GM18505 (cell line): ENCODE data around the gene EPHB1.

Experiments used
- ATAC-seq: cut with Tn5 transposase; IDR thresholded peaks from one replicate; pipeline ENCODE4 v1.9.1; 2021; ENCODE audit not compliant: unreplicated experiment
- POLR2A ChIP-seq: IDR thresholded peaks from 4 replicates; pipeline ENCODE4 v1.6.1; 2011; ENCODE audit warnings: borderline replicate concordance; ENCODE audit not compliant: insufficient read depth, insufficient read length; ENCODE audit errors: extremely low read depth

EPHB1 gene

DNA sequence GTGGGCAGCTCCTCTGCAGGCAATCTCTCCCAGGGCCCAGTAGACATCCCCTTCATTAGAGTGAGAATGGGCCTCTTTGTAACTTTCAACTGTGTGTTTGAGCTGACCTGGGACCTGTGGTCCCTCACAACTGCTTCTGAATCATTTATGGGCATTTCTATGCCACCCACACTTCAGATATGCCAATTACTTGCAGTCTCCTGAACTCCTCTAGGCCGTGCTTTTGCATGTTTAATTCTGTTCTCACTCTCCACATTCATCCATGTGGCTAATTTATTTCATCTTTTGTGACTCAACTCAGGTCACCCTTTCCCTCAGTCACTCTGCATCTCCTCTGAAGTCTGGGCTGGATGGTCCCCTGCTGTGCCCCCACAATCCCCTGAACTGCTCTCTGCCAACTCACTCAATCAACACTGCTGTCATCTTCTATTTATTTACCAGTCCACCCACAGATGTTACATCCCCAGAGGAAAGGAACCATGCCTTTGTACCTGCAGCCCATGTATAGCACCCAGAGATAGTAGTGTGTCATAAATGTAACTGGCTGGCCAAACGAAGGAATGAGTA lies 364.7 kb downstream of the EPHB1 start:
- ATAC-seq: no peak
- TF ChIP-seq POLR2A: no peak

DNA sequence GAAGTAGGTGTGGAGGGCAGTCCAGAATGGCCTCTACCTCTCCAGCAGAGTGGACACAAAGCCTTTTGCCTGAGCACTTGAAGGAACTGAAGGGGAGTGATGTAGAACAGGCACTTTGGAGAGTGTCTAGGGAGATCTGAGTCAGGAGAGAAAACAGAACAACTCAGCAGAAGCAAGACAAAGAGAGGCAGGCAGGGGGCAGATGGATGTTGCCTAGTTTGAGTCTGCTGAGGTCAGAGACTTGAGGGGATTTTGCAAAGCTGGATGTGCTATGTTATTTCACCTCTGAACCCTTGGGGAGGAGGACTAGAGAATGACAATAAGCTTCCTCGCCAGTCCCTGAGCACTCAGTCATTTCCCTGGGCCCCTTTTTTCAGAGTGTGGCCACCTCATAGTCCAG lies 366.4 kb downstream of the EPHB1 start:
- no peak for ATAC-seq
- no peak for TF ChIP-seq POLR2A

DNA sequence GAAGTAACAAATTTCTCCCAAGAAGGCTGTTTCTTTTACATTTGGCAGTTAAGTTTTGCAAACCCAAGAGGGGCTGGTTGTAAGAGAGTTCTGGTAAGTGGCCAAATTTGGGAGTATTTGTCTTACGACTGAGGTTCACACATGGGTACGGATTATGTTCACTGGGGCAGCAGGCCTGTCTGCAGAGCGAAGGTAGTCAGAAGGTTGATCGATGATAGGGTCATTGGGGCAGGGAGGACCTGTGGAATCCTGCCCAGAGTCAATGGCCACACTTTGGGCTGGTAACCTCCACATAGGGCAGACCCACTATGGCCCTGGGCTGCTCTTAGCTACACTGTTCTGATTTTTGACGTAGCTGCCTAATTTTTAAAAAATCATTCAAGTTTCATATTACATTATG lies 368.6 kb downstream of the EPHB1 start:
- TF ChIP-seq POLR2A: no peak

DNA sequence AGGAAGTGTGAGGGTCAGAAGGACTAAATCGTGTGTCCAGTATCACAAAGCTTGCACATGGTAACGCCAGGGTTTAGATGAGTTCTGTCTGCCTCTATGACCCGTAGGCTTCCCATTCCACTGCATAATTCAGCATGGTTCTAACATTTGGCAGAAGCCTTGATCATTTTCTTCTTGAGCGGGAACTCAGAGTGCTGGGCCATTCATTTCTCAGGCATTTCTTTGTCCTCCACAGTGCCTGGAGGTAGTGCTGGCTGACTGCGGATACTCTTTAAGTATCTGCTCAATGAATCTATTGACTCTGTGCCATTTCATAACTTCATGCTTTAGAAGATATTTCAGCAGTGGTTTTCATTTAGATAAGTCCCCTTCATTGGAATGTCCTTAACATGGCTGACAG lies 370.2 kb downstream of the EPHB1 start:
- no peak for ATAC-seq

More for the DNA sequence above, 368.6 kb downstream of the EPHB1 start:
- ATAC-seq: no peak

DNA sequence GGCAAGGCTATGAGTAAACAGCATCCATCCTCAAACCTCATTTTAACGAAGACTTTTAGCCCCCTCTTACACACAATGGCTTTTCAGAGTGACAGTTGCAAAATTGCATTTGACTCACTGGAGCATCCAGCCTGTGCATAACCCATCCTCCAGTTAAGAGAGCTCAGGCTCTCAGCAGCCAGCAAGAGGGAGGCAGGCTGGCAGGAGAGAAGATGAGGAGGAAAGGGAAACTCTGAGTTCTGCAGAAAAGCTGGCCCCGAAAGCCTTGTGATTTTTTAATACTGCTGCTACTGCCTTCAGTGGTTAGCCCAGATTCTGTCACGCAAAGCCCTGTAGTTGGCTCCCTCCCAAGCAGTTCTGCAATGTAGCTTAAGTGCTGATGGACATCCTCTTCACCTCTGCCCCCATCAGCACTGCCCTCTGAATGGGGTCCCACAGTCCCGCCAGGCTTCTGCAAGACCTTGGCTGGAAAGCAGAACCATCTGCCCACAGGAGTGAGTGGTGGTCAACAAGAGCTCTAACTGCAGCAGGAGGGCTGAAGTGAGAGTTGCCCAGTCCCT lies 371.3 kb downstream of the EPHB1 start:
- ATAC-seq: no peak
- TF ChIP-seq POLR2A: no peak

More for the DNA sequence above, 370.2 kb downstream of the EPHB1 start:
- TF ChIP-seq POLR2A: no peak

DNA sequence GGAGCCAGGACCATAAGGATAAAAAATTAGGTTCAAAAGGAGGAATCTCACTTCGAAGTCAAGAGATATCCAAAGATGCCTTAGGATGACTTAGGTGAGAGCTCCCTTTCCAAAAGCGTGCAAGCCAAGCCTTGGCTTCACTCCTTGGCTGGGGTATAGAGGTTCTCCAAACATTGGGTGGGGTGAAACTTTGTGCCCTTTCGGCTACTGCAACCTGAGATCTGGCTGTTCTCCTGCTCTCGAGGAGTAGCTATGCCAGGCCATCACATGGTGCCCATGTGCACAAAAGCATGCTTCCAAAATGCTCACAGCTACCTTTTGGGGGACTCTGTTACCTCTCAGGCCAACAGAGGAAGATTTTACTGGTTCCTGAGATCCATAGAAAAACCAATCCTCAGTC lies 373.8 kb downstream of the EPHB1 start:
- no peak for ATAC-seq
- TF ChIP-seq POLR2A: no peak

DNA sequence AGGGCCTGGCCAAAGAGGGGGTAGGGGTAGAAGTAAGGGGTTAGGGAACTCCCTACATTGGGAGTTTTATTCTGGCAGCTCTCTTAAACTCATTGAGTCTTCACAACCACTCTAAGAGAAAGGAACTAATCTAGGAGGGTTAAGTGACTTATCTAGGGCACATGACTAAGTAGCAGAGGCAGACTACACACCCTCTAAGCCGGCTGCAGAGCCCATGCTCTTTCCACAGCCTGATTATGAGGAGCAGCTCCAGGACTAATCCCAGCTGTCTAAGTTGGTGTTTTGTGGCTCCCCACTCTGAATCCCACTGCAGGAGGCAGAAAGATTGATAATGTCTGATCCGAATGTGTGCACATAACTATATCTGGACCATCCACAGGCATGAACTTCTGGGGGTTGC lies 374.6 kb downstream of the EPHB1 start:
- ATAC-seq: no peak
- TF ChIP-seq POLR2A: no peak

DNA sequence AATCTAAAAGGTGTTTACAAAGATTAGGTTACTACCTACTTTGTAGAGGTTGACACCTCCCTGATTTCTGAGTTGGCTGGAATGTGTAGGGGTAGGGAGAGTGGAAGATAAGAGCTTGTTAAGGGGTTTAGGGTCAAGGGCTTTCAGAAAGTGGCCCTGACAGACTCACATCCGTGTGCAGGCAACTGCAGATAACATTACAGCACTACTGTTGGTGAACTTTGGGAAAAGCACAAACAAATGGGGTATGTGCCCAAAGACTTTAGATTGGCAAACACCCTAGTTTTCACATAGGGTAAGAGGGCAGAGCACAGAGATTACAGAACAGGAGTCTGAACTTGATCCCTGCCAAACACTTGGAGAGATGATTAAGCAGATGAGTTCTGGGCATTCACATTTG lies 375.7 kb downstream of the EPHB1 start:
- ATAC-seq: no peak
- TF ChIP-seq POLR2A: no peak

DNA sequence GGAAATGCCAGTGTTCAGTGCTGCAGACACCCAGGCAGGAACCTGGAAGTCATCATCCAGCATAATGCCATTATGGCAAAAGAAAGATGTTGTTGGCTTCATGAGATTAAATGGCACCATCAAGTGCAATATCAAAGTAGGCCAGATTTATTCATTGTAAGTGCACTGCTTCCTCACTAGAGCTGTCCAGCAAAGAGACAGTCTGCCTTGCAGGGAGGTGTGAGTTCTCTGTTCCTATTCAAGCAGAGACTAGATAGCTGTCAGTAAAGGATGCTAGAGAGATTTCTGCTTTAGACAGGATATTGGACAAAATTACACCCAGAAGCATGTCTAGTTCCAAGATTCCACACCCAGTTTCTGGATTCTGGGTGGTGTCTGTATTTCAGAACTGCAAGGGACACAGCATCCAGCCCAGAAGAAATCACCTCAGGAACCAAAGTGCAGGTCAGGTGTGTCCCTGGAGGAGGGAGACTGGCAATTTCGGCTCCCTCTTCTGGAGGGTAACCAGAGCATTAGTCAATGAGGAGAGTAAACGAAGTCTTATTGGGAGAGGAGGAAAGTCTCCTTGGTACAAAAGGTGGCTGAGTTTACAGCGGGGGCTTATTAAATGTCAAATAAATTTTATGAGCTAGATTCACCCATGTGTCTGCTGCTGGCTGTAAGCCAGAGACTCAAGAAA lies 377.3 kb downstream of the EPHB1 start:
- no peak for ATAC-seq
- TF ChIP-seq POLR2A: no peak

DNA sequence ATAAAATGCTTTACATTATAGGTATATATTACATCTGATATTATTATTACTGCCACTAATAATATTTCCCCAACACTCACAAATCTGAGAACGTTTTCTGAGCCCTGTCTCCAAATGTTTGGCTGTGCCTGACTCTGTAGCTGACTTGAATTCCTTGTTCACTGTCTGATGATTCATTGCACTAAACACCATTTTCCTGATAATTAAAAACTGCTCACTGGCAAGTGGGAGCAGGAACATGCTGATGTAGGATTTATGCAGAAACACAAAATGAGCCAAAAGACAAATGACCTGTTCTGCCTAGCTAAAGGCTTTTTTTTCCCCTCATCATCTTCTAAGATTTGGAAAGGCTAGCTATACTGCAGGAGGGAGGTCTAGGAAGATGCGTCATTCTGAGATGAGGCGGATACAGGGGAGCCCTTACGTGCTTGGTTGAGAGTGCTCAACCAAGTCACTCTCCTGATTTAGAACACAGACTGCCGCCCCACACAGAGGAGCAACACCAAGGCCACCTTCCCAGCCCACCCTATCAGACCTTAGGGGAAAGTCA lies 380.7 kb downstream of the EPHB1 start:
- TF ChIP-seq POLR2A: no peak
- no peak for ATAC-seq

DNA sequence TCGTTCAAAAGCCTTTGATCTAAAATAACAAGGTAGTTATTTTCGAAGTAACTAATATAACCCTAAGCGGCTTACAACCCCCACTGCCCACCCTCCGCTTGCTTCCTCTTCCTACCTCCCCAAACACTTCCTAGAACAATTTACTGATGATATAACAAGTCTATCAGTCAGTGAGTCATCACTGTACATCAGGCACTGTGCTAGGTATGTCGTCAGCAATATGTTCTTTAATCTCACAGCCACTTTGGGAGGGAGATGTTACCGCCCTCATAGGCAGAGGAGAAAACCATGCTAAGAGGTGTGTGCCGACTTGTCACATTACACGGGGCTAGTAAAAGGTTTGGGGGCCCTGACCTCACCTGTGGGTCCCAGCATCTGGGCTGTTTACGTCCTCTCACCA lies 381.8 kb downstream of the EPHB1 start:
- ATAC-seq: no peak

DNA sequence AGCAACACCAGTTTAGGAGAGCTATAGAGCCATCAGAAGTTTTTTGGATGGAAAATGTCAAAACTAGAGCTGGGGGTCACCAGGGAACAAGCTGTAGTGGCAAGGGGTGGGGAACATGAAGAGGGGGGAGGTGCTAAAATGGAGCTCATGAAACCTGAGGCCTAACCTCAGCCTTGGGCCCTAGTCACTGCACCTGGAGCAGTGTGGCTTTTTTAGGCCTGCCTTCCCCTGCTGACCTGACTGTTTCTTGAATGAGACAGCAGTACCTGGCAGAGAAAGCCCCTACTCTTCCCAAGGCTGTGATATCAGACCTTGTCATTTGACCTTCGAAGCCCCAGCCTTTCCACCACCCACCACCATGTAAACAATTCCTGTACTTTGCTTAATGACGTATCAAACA lies 383.5 kb downstream of the EPHB1 start:
- ATAC-seq: no peak
- no peak for TF ChIP-seq POLR2A

More for the DNA sequence above, 381.8 kb downstream of the EPHB1 start:
- no peak for TF ChIP-seq POLR2A

DNA sequence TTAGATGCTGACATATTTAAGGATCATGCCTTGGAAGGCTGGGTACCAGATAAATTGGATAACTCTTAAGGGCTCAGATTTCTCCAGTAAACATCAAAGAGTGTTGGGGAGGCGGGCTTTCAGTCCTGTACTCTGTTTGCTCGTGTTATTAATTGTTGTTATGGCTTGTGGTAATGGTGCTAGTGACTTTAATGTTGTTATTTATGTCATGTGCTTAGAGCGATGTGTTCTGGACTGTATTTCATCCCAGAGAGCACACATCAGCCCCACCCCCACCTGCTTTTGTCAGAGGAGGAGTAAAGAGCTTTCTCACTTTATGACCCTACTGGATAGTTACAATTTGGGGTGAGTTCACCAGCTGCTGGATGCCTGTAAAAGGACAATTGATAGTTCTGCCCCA lies 386.3 kb downstream of the EPHB1 start:
- ATAC-seq: no peak
- no peak for TF ChIP-seq POLR2A
